PC-9 (cell line): ENCODE data around the gene KLHL40.

ENCODE experiments used
- CTCF ChIP-seq: fragments of 200-600 bp; sonication (generic); conservative IDR thresholded peaks from 2 replicates; pipeline ENCODE4 v1.6.1; 2017; ENCODE audit warnings: mixed run types, antibody characterized with exemption, mild to moderate bottlenecking, moderate library complexity
- EZH2 ChIP-seq: fragments of 200-600 bp; sonication (generic); IDR thresholded peaks from 2 replicates; pipeline ENCODE4 v1.8.0; 2017; ENCODE audit warnings: antibody characterized with exemption, low read depth

GRCh38 chr3:42698911-42699230 is 13.5 kb downstream of the KLHL40 start:
- TF ChIP-seq CTCF: no peak
- no peak for TF ChIP-seq EZH2
